GM19099 (cell line): ENCODE measurements around the gene CNBP.
A peak's percentile ranks its signal among the peaks of the same experiment; 100 is the strongest.

Experiments used
- POLR2A ChIP-seq: IDR thresholded peaks from 3 replicates; pipeline ENCODE4 v1.6.1; 2011; ENCODE audit warnings: low read depth; ENCODE audit not compliant: insufficient read length; ENCODE audit errors: extremely low read depth

Gene CNBP

DNA sequence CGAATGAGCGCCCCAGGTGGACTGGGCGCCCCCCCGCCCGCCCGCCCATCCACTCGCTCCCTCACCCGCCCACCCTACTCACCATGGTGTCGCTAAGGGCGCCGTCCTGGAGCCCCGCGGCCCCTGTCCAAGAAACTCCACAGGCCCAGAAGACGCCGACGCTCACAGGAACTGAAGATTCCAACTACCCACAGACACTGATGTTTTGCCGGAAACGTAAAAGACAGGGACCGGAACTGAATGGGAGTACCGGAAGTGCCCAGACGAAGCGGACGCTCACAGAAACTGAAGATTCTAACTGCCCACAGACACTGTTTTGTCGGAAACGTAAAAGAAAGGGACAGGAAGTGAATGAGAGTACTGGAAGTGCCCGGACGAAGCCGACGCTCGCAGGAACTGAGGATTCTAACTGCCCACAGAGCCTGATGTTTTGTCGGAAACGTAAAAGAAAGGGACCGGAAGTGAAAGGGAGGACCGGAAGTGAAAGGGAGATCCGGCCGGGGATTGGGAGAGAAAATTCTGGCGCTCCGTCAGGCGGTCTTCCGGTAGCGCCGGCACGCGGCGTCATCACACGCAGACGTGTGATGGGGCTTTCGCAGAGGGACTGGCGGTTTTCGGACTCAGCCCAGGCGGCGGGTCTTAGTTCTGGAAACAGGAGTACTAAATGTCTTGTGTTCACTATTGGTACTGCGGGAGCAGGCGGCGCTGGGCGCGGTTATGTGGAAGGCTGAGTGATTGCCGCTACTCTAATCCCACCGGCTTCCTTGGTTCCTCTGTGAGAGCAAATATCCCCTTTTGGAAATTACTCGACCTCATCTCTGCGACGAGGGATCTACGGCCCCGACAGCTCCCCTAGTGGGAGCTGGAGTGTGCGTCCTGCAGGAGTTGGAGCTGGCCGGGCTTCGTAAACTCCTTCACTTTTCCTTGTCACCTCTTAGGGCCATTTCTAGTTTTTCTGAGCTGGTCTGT, 22.5 kb downstream of the CNBP start, which contains the start of gene ISY1:
ISY1 (minus strand) TSS at position 173 of the 969 bp plus-strand sequence; CDS start at position 85, 88 bp downstream.
- peak; percentile 96 for TF ChIP-seq POLR2A

GRCh38 chr3:129144786-129145185, 38.9 kb downstream of the CNBP start:
- no peak for TF ChIP-seq POLR2A

DNA sequence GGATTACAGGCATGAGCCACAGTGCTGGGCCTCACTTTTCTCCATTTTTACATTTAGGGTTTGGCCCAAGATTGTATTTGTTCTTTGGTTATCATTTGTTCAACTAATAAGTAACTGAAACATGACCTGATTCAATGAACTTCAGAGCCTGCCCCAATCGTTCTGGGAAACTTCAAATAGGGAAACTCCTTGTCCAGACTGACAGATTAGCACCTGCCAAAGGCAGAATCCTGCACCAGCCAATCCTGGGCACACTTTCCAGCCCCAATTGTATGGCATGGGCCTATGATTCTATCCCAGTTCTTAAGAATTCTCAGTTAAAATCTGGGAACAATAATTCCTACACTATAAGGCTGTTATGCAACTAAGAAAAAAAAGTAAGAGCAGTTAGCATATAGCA, 43.8 kb downstream of the CNBP start:
- no peak for TF ChIP-seq POLR2A

- TF ChIP-seq POLR2A = no peak
Observed at GRCh38 chr3:129132097-129132866, 51.4 kb downstream of the CNBP start.

DNA sequence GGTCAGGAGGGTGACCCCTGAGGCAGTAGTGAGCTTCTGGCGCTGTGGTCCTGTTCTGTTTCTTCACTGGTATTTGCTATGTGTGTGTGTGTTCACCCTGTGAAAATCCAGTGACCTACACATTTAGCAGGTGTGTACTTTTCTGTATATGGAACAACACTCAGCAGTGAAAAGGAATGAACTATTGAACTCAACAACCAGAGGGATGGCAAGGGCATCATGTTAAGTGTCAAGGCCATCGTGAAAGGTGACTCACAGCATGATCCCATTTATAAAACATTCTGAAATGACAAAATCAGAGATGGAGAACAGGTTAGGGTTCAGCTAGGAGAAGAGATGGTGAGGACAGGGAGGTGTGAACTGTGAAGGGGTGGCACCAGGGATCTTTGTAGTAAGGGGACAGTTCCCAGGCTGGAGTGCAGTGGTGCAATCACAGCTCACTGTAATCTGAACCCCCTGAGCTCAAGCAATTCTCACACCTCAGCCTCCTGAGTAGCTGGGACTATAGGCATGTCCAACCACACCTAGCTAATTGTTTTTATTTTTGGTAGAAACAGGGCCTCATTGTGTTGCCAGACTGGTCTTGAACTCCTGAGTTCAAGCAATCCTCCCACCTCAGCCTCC, 52.1 kb downstream of the CNBP start:
- TF ChIP-seq POLR2A = no peak

GRCh38 chr3:129130291-129130813, 53.3 kb downstream of the CNBP start:
- TF ChIP-seq POLR2A = no peak

DNA sequence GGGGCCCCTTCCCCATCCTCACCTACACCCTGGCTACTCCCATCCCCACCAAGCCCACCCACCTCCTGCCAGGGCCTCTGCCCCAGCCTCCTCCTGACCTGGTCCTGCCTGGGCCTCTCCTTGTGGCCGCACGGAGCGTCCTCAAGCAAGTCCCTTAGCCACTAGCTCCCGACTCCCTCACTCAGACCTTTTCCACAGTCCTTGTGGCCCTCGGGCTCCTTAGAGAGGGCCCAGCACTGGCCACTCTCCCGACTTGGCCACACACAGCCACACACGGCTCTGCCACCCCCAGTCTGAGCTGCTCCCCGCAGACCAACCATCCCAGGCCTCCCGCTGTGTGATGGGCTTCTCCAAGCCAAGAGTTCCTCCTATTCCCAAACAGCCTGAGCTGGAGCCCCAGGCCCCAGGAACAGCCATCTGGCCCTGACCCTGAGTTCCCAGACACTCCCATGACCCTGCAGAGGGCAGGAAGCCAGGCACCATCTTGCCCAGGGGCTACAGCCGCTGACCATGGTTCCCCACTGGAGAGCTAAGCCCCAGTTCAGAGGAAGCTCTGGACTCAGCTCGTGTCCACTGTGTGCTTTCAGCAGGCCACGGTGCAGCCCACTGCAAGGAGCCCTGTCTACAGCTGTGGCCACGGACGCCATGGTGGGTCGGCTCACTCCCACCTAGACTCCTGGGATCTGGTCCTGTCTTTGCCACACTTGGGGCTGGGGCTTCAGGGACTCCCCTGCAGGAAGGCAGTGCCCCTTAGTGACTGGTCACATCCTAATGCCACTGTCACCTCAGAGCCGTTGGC, 55.1 kb downstream of the CNBP start:
- no peak for TF ChIP-seq POLR2A

- no peak for TF ChIP-seq POLR2A
Observed at GRCh38 chr3:129126726-129127280, 56.9 kb downstream of the CNBP start.

DNA sequence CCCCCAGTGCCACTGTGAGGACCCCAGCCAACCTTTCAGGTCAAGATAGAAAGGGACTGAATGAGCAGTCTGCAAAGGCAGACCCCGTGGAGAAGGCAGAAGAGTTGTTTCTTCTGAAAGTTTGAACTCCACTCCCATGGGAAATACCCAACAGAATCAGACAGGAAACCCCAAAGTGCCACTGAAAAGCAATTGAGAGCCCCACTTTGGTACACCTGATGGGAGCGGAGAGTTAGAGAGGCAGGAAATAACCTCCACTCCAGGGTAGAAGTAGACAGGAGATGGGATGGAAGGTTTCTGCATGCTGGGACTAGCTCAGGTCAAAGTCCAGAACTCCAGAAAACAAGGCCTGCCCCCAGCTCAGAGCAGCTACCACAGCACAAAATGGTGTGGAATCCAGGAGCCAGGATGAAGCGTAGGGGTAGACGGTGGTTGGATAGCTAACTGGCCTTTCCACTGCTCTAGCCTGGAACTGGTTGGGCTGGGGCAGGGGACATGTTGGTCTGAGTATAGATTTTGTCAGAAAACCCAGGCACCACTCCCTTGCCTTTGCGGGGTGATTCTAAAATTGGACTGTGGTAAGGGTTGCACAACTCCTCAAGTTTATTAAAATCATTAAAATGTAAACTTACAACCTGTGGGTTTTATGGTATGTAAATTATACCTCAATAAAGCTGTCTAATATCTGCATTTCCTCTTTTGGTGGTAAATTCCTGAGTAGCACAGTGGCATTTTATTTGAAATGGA, 60.2 kb downstream of the CNBP start:
- no peak for TF ChIP-seq POLR2A

DNA sequence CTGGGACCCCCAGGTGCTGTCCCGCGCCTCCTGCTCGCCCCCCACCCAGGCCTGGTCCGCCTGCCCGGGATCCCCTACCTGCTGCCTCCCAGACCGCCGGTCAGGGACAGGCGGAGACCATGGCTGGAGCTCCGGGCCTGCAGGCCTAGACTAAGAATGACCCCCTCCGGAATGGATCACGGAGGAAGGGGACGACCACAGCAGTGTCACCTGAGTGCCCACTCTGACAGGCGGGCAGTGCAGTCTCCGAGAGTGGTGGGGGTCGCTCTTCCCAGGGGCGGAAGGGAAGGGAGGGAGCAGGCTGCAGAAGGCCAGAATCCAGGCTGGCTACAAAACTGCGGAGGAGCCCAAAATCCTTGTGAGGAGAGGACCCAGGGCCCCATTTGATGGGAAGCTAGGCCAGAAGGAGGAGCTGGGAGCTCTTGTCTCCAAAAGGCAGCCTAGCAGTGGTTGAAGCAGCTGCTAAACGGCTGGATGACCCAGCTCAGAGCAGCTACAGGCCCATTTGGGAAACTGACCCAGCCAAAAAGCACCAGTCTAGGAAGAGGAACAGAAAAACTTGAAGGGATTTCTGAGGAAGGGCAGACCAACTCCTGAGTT, 61.2 kb downstream of the CNBP start:
- no peak for TF ChIP-seq POLR2A

DNA sequence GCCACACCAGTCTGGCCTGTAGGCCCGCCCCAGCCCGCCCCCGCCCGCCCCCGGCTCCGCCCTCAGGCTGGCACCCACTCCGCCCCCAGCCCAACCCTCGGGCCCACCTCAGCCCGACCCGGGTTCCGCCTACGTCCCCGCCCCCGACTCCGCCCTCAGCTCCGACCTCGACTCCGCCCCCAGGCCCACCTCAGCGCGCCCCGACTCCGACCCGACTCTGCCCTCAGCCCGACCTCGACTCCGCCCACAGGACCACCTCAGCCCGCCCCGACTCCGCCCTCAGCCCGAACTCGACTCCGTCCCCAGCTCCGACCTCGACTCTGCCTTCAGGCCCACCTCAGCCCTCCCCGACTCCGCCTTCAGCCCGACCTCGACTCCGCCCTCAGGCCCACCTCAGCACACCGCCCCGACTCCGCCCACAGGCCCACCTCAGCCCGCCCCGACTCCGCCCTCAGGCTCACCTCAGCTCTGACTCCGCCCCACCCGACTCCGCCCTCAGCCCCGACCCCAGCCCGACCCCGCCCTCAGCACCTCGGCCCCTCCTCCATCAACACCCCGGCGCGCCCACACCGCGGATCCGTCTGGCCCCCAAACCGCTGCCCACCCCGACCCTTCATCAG, 61.8 kb downstream of the CNBP start, which contains the start of gene RAB43:
RAB43 (minus strand) TSS at position 13 of the 620 bp plus-strand sequence. CDS start 315 bp downstream, outside the sequence.
- TF ChIP-seq POLR2A = peak; percentile 13
